ENCODE measurements around the gene ARID2.

- TF ChIP-seq CTCF (IDR thresholded peaks at IDR 0.05 in 8 of 11, conservative IDR thresholded peaks at IDR 0.05 in 3 of 11): no peak
- TF ChIP-seq POLR2A (IDR thresholded peaks at IDR 0.05): no peak
- TF ChIP-seq POLR2AphosphoS5 (IDR thresholded peaks at IDR 0.05): no peak
Observed at GRCh38 chr12:45708363-45708762, 21.1 kb upstream of the ARID2 start.
